GM12892 (cell line): Measurements from ENCODE around the gene COQ10B.

Source experiments
- DNase-seq: peaks from one replicate; pipeline ENCODE4 v3.0.0; 2011; ENCODE audit not compliant: insufficient read length
- FAIRE-seq: peaks from 2 replicates; lab custom pipeline; 2011; peaks lifted over from hg19 to GRCh38; lab: Jason Lieb, UNC
- POLR2A ChIP-seq: IDR thresholded peaks from 2 replicates; pipeline ENCODE4 v1.6.1; 2011; ENCODE audit warnings: low read depth, low read length, control low read depth
- POLR2AphosphoS5 ChIP-seq: IDR thresholded peaks from 2 replicates; pipeline ENCODE4 v1.6.1; 2011; ENCODE audit warnings: low read depth, low read length, control low read depth
- TAF1 ChIP-seq: IDR thresholded peaks from 2 replicates; pipeline ENCODE4 v1.6.1; 2011; ENCODE audit warnings: low read depth, mild to moderate bottlenecking, control low read depth, low read length, borderline replicate concordance

The COQ10B gene

DNA sequence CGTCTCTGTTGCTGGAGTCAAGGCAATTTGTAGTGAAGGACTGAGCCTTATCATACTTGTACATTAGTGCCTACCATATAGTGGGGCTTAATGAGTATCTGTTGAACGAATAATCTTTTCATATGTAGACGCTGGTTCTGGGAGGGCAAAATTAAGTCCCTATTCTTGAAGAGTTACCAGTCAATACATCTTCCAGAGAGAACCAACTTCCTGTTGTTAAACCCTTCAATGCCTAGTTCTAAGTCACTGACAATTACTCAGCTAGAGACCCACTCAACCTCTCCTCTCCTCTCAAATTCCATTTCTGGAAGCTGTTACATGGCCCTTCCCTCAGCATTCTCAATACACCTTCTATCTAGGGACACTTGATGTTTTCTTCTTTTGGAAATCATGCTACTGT lies 61.4 kb downstream of the COQ10B start:
- no peak for DNase-seq
- FAIRE-seq = peak; percentile 53
- TF ChIP-seq TAF1 = no peak

DNA sequence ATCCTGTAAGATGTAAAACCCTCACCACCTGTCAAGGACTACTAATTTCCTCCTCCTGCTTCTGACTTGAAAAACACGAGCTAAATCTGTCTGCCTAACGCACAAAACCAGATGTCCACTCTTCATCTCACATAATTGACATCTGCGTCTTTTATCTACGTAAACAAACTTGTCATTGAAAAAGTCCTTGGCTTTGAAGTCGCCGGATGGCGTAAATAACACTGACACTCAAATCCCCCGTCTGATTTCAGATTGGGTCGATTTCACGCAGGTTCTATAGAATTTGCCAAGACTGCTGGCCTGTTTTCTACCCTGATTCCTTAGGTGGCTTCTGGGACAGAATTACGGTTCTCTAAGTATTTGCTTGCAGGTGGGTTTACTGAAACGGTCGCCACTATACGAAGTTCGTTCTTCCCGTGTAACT lies 62.0 kb downstream of the COQ10B start:
- DNase-seq = no peak

DNA sequence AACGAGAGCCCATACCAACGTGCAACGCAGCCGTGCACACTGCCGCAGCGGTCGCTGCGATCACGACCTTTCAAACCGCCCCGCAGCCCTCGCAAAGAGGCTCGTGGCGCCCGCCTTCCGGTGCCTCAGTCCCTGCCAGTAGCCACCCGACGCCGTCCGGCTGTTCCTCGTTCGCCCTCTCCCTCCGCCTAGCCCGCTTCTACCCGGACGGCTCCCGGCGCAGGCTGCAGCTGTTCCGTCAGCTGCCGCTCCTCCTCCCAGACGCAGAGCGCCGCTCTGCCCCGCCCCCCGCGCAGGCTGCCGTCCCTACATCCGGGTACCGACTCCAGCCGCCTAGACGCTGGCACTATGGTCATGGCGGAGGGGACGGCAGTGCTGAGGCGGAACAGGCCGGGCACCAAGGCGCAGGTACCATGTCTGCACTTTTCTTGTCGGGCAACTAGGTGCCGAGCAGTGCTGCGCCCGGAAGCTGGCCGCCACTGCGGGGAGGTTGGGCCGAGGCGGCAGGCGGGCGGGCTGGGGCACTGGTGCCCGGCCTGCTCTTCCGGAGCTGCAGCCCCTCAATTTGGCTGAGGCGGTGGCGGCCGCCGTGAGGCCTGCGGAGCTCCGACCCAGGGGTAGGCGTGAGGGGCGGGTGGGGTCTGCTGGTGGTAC lies 62.5 kb downstream of the COQ10B start, which contains the start of gene MOB4:
Gene MOB4 (plus strand): TSS at position 328 of the 654 bp plus-strand sequence. CDS start 21 bp downstream, at position 349.
- DNase-seq (peak; percentile 88), FAIRE-seq (peak; percentile 93)
- peak; percentile 94 for TF ChIP-seq POLR2A
- peak; percentile 90 for TF ChIP-seq TAF1
- peak; percentile 92 for TF ChIP-seq POLR2AphosphoS5

More for the DNA sequence above, 62.0 kb downstream of the COQ10B start:
- FAIRE-seq = peak; percentile 30
- TF ChIP-seq POLR2A (no peak), POLR2AphosphoS5 (no peak), TAF1 (no peak)

DNA sequence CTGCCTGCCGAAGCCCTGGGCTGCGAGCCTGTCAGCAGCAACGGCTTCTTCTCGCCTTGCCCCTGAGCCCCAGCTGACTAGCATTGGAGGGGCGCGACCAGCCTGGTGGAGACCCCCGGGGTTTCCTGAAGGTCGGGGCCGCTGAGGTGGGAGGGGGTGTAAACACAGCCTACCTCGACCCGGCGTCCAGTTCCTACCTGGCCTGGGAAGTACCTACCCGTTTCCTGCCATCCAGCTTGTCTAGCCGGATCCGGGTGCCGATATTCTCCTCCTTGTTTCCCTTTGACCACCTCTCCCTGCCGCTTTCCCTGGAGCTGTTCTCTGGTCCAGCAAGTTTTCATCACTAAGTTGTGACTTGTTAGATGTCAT lies 63.0 kb downstream of the COQ10B start:
- DNase-seq = peak; percentile 12
- FAIRE-seq = no peak
- TF ChIP-seq POLR2A (no peak), POLR2AphosphoS5 (no peak), TAF1 (no peak)

DNA sequence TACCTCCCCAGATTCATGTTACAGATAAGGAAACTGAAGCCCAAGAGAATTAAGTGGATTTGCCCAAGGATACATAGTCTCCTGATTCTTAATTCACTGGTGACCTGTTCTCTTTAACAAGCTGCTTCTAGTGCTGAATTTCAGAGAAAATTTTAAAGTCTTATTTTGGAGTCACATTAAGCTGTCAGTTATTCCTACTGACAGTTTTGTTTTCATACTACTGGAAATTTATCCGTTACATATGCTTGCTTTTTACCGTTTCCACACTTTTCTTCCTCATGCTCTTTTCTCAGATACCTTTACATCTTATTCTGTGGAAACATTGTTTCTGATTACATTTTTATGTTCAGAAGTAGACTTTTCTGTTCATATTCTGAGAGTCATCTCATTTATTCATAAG lies 63.8 kb downstream of the COQ10B start:
- FAIRE-seq (peak; percentile 30), DNase-seq (no peak)
- TF ChIP-seq POLR2AphosphoS5 = no peak
- TF ChIP-seq POLR2A = no peak
- TF ChIP-seq TAF1 = no peak
